Activated effector memory CD4-positive, alpha-beta T cell treated with Interleukin-2 at 50 U/mL for 16 hours (primary cell): ENCODE results near the gene BTBD9.

Experiments used
- DNase-seq: peaks from one replicate; pipeline ENCODE4 v3.0.0-alpha.2; 2020

Gene BTBD9

GRCh38 chr6:38187811-38188590 lies 451.7 kb downstream of the BTBD9 start:
- DNase-seq, result no peak

- DNase-seq, result no peak
Observed at GRCh38 chr6:38187325-38187724, 452.4 kb downstream of the BTBD9 start.

GRCh38 chr6:38185752-38186151 lies 454.0 kb downstream of the BTBD9 start:
- no peak for DNase-seq

GRCh38 chr6:38185244-38185643 lies 454.5 kb downstream of the BTBD9 start:
- DNase-seq, result no peak

GRCh38 chr6:38184585-38185080 lies 455.1 kb downstream of the BTBD9 start:
- no peak for DNase-seq

GRCh38 chr6:38183856-38184584 lies 455.7 kb downstream of the BTBD9 start:
- no peak for DNase-seq

- DNase-seq, result no peak
Observed at GRCh38 chr6:38182426-38182825, 457.3 kb downstream of the BTBD9 start.

- no peak for DNase-seq
Observed at GRCh38 chr6:38180586-38180985, 459.1 kb downstream of the BTBD9 start.

- no peak for DNase-seq
Observed at GRCh38 chr6:38179794-38180430, 459.8 kb downstream of the BTBD9 start.

GRCh38 chr6:38179300-38179699 lies 460.4 kb downstream of the BTBD9 start:
- no peak for DNase-seq

GRCh38 chr6:38178584-38178886 lies 461.2 kb downstream of the BTBD9 start:
- no peak for DNase-seq

- DNase-seq, result no peak
Observed at GRCh38 chr6:38177882-38178583, 461.7 kb downstream of the BTBD9 start.

- no peak for DNase-seq
Observed at GRCh38 chr6:38176797-38177751, 462.7 kb downstream of the BTBD9 start.

GRCh38 chr6:38175786-38176185 lies 463.9 kb downstream of the BTBD9 start:
- DNase-seq, result no peak

GRCh38 chr6:38174806-38175495 lies 464.8 kb downstream of the BTBD9 start:
- no peak for DNase-seq

- no peak for DNase-seq
Observed at GRCh38 chr6:38174315-38174714, 465.4 kb downstream of the BTBD9 start.

- no peak for DNase-seq
Observed at GRCh38 chr6:38173909-38174308, 465.8 kb downstream of the BTBD9 start.

GRCh38 chr6:38172739-38173410 lies 466.9 kb downstream of the BTBD9 start:
- no peak for DNase-seq

GRCh38 chr6:38171997-38172738 lies 467.6 kb downstream of the BTBD9 start:
- no peak for DNase-seq
